ENCODE measurements around the gene TREM1.

DNA sequence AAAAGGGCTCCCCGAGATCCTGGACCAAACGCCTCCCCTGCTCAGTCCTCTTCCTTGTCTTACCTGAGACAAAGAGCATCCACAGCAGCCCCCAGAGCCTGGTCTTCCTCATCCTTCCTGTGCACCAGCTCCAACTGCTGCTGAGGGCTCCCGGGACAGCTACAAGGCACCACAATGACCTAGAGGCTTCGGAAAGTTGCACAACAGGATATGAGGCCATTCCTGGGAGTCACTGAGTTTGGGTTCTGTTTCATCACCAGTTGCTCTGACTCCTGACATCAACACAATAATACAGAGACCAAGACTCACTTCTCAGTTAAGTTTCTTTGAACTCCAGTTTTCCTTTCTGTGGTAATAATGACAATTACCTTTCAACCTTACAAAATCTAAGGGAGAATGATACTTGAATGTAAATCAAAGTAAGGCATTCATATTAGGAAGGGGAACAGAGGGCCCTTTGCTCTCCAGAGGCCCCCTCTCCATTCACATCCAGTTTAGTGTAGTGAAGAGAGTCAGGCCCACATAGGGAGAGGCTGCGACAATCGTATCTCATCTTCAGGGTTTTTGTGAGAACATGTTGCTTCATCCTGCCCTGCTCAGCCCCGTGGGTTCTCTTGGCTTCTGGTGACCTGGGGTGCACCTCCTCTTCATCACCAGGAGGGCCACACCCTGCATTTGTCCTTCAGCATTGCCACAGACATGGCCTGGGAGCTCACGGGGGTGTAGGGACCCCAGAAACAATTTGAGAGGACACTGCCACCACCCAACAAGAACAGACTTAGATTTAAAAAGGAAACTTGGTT is at the start of gene TREM1:
- no peak for TF ChIP-seq CTCF (IDR thresholded peaks at IDR 0.05; ENCODE audit: insufficient read depth, low read depth, low read length)
- TF ChIP-seq EZH2 (IDR thresholded peaks at IDR 0.05; ENCODE audit: insufficient read depth, low read length), result no peak

Measured in astrocyte (in vitro differentiated cells and primary cell).